ENCODE data around the gene IFNK. TPM values are rescaled to one million over a fixed set of nuclear protein-coding genes. Genes with fewer than 3 reads are reported as not detected.

IFNK gene
- total and polyA plus RNA-seq, 2 donors (not counting 3 experiments of a cell fraction or from before 2014, with no cell fraction given) = not detected

DNA sequence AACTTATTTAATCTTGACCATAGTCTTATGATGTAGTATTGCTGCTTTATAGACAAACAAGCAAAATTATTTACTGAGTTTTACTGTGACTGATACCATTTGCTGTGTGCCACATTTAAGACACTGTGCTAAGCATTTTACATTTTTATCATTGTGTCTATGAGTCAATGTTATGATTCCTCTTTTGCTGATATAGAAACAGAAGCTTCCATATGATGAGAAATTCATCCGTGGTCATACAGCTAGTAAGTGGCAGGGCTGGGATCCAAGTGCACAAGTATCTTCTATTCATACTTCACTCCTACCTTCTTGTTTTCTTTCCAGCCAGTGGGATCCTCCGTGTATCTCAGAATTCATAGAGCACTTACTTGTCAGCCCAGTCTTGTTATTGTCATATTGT is 17.1 kb upstream of the IFNK start:
- ChIA-PET POLR2A (no interaction called here), CTCF (no interaction called here)
- Histone ChIP-seq H3K9me3 (replicated peaks; ENCODE audit: control insufficient read depth, insufficient read depth, low read length) (no peaks in the 10 kb centered on the region), H3K4me2 (ENCODE audit: insufficient read depth, low read length) (no peak overlapping the region), H3K36me3 (ENCODE audit: control insufficient read depth in 2 of 2, extremely low read depth in 1 of 2, insufficient read depth in 2 of 2, low read length in 2 of 2) (no peaks in the 10 kb centered on the region), H3K4me1 (ENCODE audit: control insufficient read depth, extremely low read depth, insufficient read depth, low read length) (no peaks in the 10 kb centered on the region), H3K27me3 (ENCODE audit: control insufficient read depth in 2 of 2, insufficient read depth in 2 of 2, low read length in 2 of 2) (peaks cover 0 to 7% of the 10 kb centered on the region in 2 experiments), H3K9me1 (replicated peaks; ENCODE audit: control insufficient read depth, extremely low read depth, insufficient read depth, low read length) (no peaks in the 10 kb centered on the region), H2AFZ (ENCODE audit: low read depth, low read length) (no peak overlapping the region), H3K9ac (replicated peaks; ENCODE audit: extremely low read depth, insufficient read depth, low read length) (no peak overlapping the region), H3K4me3 (replicated peaks in 1 of 3; ENCODE audit: insufficient read depth in 1 of 3, low read depth in 1 of 3, low read length in 3 of 3) (no peak overlapping the region), H4K20me1 (replicated peaks; ENCODE audit: control insufficient read depth, extremely low read depth, insufficient read depth, low read length) (no peaks in the 10 kb centered on the region), H3K79me2 (ENCODE audit: control insufficient read depth, insufficient read depth, low read length) (no peaks in the 10 kb centered on the region), H3K27ac (ENCODE audit: insufficient read depth, low read depth, low read length) (no peak overlapping the region)
- dilution Hi-C loops (cut with MboI; ENCODE audit: extremely low pct_ligation_motif_present, low sequenced_read_pairs) (loop anchor here (25.0 kb wide), 1 partner anchor 170 kb away; no protein-coding TSS in a partner anchor), intact Hi-C loops (cut with micrococcal nuclease) (no loop called here)
- BruUV-seq (replicated peaks) = no TSS peak
- TF ChIP-seq GATA2 (IDR thresholded peaks at IDR 0.05; ENCODE audit: insufficient read depth, insufficient read length, low read depth, low read length) = no peak
- TF ChIP-seq POLR2AphosphoS5 (IDR thresholded peaks at IDR 0.05; ENCODE audit: insufficient read depth, low read depth, low read length) = no peak
- no peak for TF ChIP-seq EZH2 (IDR thresholded peaks at IDR 0.05; ENCODE audit: borderline replicate concordance, low read depth, low read length, severe bottlenecking)
- TF ChIP-seq MYC (IDR thresholded peaks at IDR 0.05; ENCODE audit: low read depth, low read length) = no peak
- TF ChIP-seq POLR2A (IDR thresholded peaks at IDR 0.05; ENCODE audit: low read depth, low read length) = no peak
- no peak for TF ChIP-seq FOS (IDR thresholded peaks at IDR 0.05; ENCODE audit: borderline replicate concordance, insufficient read depth, low read length)
- TF ChIP-seq, protein P1, sequence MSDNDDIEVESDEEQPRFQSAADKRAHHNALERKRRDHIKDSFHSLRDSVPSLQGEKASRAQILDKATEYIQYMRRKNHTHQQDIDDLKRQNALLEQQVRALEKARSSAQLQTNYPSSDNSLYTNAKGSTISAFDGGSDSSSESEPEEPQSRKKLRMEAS (IDR thresholded peaks at IDR 0.05; ENCODE audit: insufficient read depth, insufficient read length) = no peak
- TF ChIP-seq, protein P2, sequence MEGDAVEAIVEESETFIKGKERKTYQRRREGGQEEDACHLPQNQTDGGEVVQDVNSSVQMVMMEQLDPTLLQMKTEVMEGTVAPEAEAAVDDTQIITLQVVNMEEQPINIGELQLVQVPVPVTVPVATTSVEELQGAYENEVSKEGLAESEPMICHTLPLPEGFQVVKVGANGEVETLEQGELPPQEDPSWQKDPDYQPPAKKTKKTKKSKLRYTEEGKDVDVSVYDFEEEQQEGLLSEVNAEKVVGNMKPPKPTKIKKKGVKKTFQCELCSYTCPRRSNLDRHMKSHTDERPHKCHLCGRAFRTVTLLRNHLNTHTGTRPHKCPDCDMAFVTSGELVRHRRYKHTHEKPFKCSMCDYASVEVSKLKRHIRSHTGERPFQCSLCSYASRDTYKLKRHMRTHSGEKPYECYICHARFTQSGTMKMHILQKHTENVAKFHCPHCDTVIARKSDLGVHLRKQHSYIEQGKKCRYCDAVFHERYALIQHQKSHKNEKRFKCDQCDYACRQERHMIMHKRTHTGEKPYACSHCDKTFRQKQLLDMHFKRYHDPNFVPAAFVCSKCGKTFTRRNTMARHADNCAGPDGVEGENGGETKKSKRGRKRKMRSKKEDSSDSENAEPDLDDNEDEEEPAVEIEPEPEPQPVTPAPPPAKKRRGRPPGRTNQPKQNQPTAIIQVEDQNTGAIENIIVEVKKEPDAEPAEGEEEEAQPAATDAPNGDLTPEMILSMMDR (IDR thresholded peaks at IDR 0.05; ENCODE audit: extremely low read depth in 1 of 2, insufficient read depth in 1 of 2, low read depth in 1 of 2, low read length in 2 of 2) = no peak
- TF ChIP-seq JUN (IDR thresholded peaks at IDR 0.05; ENCODE audit: borderline replicate concordance, insufficient read depth, insufficient read length, low read depth) = no peak
- FAIRE-seq = no peak
- no peak for DNase-seq (ENCODE audit: low read depth, low spot score)
